AML-193 (cell line): Measurements from ENCODE around the gene ENC1.
"Not testable (repeated sequence)": the region's sequence is repeated elsewhere in the genome, so short reads cannot be mapped to it uniquely, and the experiment has no call there.

Experiments used
- DNase-seq, 2 experiments: peaks; one replicate each; lab custom pipeline; 2025; lab: John Stamatoyannopoulos, UW

Gene ENC1, protein sequence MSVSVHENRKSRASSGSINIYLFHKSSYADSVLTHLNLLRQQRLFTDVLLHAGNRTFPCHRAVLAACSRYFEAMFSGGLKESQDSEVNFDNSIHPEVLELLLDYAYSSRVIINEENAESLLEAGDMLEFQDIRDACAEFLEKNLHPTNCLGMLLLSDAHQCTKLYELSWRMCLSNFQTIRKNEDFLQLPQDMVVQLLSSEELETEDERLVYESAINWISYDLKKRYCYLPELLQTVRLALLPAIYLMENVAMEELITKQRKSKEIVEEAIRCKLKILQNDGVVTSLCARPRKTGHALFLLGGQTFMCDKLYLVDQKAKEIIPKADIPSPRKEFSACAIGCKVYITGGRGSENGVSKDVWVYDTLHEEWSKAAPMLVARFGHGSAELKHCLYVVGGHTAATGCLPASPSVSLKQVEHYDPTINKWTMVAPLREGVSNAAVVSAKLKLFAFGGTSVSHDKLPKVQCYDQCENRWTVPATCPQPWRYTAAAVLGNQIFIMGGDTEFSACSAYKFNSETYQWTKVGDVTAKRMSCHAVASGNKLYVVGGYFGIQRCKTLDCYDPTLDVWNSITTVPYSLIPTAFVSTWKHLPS

DNA sequence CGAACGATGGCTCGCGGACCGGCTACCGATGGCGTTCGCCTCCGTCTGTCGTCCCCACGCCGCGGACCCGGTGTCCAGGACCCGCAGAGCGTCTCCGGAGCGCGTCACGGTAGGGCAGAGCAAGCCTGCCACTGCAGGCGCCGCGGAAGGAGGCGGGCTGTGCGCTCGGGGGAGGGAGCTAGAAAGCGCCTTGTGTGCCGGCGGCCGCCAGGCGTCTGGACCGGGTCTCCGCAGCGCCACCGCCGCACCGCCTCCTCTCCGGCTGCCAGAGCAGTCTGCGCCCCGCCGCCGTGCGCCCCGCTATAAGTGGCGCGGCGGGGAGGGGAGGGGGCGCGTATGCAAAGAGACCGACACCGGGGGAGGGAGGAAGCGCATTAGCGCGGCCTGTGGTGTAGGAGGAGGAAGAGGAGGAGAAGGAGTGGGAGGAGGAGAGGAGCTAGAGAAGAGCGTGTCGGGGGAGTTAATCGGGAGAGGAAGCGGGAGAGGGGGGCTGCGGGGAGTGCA, at the start of gene ENC1:
TSS of gene ENC1 (minus strand) at position 279 of the 504 bp plus-strand sequence. CDS start 4,243 bp downstream, outside the sequence.
- DNase-seq = peak; percentile 94 to 95

DNA sequence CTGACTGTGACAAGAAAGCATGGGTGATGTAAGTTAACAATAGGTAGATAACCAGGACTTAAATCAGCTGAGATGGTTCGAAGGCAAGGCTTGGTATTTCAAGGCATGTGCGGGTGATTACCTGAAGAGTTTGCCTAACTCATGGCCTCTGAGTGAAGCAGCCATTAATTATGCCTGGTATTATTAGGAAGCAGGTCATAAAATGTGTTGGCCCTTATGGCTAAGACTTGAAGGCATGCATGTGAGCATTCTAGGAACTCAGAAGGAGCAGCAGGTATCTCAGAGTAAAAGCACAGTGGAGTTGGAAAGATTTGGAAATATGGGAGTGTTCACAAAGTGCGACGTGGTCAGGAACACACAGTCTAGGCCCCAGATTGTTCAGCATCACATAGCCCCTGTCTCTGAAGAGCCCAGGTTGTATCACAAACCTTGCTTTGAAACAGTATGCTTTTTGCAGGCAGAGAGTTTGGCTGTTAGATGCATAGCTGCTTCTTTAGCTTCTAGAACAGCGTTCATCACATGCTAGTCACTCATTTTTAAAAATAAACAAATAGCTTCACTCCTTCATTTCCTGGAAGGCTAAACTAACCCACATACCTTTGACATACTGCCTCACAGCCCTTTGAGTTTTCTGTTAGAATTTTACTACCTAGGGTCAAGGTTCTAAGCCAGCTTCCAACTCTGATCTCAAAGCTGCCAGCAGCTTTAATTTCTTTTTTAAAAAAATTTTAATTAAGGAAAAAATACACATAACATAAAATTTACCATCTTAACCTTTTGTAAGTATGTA, 46.6 kb upstream of the ENC1 start:
- no peak for DNase-seq

DNA sequence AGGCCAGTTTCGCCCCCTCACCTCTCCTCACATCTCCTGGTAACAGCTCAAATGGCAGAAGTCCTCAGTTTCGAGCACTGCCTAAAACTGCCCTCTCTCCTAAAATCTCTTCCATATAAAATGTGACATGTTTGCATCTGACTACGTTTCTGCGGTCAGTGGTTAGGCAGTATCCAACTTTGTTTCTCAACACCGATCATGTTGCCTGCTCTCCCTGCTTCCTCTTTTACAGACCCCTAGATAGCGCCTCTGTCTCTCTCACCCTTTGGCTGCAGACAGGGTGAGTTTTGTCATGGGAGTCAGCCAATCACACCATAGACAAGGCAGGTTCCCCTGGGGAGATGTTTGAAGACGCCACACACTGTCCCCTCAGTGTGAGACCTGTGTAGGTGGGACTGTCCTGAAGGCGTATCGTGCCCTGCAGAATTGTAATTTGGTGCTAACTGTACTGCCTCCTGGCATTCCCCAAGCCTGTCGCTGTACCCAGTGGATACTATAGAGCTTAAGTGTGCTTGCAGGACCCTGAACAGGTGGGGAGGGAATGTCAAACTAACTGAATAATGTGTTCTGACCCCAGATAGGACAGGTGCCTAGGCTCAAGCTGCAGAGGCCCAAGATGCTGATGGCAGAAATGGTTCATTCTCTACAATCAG, 45.6 kb upstream of the ENC1 start:
- DNase-seq = no peak

DNA sequence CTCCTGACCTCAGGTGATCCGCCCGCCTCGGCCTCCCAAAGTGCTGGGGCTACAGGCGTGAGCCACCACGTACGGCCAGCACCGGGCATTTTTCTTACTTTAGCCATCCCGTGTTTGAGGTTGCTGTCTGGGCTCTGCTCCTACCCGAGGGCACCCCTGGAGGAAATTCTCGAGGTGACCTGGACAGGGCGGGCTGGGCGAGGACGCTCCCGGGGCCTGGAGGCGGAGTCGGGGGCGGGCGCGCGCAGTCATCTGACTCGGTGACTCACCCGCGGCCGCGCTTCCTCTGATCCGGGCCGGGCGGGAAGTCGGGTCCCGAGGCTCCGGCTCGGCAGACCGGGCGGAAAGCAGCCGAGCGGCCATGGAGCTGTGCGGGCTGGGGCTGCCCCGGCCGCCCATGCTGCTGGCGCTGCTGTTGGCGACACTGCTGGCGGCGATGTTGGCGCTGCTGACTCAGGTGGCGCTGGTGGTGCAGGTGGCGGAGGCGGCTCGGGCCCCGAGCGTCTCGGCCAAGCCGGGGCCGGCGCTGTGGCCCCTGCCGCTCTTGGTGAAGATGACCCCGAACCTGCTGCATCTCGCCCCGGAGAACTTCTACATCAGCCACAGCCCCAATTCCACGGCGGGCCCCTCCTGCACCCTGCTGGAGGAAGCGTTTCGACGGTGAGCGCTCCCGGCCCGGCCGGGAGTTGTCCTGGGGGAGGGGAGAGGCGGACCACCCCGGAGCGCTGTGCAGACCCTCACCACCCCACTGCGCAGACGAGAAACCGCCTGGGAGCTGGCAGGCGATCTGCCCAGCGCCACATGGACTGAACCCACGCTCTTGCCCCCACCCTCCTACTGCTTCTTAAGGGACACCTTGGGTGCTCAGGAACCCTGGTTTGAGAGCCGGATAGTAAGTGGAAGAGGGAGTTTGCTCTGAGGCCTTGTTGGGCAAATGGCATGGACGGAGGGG, 44.6 kb upstream of the ENC1 start, which contains the start of gene HEXB:
TSS of gene HEXB (plus strand) at position 334 of the 952 bp plus-strand sequence. CDS start at position 362, 28 bp downstream.
- peak; percentile 71 to 80 for DNase-seq

DNA sequence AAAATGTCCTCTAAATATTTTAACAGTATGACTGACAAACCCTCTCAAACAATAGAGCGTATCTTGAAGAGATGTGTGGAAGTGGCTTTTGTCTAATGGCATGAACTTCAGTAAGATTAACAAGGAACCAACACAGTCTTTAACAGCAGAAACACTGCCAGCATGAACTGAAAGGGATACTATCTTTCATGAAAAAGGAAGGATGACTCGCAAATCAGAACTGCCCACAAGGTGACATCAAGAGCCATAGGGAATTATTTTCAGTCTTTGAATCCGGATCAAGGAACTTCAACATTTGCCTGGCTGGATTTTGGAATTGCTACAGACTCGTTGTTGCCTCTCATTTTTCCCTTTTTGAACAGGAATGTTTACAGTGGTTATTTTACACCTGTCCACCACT, 39.4 kb upstream of the ENC1 start:
- no peak for DNase-seq

DNA sequence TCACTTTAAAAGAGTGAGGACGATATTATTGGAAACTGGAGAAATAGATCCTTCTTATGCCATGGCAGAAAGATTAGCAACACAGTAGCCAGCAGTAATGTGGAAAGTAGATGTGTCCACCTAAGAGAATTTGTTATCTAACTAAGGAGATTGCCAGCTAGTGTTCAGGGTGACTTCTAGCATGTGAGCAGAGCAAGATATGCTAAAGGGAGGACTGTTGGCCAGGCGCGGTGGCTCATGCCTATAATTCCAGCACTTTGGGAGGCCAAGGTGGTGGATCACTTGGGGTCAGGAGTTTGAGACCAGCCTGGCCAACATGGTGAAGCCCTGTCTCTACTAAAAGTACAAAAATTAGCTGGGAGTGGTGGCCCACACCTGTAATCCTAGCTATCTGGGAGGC, 38.8 kb upstream of the ENC1 start:
- DNase-seq = not testable (repeated sequence)

DNA sequence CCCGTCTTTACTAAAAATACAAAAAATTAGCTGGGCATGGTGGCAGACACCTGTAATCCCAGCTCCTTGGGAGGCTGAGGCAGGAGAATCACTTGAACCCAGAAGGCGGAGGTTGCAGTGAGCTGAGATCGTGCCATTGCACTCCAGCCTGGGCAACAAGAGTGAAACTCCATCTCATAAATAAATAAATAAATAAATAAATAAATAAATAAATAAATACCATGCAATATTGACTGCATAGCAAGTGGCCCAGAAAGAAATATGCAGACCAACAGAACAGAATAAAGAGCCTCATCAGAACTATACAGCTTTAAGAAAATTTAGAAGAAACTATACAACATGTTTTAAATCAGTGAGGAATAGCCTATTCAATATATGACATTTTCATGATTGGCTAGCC, 37.6 kb upstream of the ENC1 start:
- not testable (repeated sequence) for DNase-seq

DNA sequence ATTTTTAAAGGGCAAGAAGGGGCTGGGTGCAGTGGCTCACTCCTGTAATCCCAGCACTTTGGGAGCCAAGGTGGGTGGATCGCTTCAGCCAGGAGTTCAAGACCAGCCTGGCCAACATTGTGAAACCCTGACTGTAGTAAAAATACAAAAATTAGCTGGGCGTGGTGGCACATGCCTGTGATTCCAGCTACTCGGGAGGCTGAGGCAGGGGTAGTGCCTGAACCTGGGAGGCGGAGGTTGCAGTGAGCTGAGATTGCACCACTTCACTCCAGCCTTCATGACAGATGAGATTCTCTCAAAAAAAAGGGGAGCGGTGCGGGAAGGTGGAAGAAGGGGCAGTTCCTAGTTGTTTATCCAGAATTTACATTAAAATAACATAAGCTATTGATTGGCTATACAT, 35.9 kb upstream of the ENC1 start:
- not testable (repeated sequence) for DNase-seq

DNA sequence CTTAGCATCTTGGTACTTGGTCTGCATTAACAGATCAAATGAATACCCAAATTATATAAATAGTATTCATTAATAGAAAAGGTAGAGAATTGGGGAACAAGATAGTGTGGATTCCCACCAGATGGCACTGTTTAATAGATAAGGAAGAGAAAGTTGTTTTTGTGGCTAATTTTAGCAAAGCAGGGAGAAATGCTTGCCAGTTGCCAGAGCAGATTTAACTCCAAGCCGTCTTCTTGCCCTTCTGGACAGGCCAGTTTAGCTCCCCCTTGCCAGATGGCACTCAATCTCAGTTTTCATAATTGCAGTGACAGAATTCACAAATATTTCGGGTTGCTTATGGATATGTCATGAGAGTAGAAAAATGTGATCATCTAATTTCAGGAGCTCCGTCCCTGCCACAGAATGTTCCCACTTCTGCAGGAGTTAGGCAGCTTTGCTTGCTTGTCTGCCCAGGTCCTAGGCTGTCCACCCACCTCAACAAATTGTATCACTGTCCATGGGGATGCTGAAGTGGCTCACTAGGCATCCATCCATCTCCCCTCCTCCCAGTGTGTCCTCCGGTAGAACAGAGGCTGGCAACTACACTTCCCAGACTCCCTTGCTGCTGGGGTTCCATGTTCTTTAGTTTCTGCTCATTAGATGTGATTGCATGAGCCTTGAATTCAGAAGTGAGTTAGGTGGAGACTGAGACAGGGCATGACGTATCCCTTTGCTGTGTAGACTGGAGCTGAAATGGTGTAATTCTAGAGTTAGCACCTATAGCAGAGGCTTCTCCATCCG, 32.7 kb upstream of the ENC1 start:
- peak; percentile 47 to 72 for DNase-seq

DNA sequence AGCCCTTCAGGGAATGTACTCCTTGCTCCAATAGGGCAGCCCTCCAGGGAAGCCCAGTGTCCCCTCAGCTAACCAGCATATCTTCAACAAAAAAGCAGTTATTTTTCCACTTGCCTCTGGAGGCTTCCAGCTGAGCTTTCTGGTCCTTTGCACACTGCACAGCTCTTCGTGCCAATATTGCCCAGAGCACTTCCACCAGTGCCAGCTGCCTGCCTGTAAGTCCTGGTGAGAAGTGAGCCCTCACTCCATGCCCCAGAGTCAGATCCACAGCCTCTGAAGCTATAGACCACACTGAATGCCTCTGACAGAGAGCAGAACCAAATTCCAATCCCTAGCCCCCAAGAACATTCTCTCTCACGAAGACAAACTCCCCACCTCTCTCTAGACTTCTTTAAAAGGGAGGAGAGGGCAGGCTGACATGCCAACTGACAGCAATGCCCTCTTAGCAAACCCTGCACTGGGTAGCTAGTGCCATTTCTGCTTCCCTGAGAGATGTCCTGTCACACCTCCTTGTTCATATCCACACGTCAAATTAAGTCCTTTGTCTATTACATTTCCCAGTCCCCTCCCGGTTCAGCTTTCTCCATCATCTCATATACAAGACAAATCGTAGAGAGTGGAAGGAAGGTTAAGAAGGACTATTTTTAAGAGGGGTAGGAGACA, 31.8 kb upstream of the ENC1 start:
- DNase-seq = no peak

DNA sequence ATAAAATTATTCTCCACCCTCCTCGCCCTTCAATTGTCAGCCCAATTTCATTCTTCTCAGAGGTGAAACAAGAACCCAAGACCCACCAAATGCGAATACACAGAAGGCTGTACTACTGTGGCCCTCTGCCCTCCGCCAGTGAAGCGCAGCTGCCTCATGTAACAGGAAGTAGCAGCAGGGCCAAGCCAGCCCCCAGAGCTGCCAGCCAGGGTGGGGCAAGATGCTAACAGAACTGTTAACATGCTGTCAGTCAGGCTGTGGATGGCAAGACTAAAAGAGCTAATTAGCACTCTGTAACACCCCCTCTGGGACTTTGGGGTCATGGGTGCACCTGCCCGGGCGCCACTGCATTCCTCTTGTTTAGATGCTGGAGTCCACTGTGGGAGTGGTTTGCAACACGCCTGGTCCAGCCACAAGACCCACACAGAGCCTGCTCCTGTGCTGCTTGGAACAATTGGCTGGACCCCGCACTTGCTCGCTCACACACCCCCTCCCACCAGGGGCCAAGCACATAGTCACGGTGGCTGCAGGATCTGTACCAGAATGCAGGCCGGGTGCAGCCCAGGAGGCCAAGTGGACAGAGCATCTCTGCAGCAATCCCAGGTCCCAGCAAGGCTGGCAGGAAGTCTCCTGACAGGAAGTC, 30.0 kb upstream of the ENC1 start:
- DNase-seq = no peak

DNA sequence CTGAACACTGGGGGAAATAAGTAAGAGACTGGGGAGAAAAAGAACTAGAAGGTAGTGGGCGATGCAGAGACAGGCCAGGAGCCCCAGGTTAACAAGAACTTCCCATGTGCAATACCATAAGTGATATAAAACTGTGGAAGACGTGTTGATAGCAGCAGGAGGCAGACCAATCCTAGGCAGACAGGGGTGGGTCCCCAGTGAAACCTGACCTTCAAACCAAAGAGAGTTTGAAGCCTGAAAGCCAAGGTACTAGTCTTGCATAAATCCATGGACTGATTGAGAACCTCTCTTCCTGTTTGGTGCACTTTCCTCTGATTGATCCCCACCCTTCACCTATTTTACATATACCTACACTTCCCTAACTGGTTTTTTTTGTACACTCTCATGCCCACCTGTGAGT, 29.3 kb upstream of the ENC1 start:
- DNase-seq = no peak

DNA sequence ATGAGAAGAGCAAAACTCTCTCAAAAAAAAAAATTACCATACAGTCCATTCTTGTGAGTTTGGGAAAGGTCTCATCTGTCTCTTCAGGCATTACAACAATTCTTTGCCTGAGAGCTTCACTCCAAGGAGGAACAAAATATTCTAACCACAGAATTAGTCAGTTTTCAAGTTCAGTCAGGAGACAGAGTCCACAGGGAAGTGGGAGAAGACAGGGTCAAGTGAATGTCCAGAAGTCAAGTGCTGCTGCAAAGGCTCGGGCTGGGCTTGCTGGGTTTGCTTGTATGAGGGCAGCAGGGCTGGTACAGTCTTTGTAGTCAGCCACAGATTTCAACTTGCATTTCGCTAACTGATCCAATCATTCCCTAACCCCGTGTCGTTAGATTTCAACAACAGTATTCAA, 26.9 kb upstream of the ENC1 start:
- DNase-seq = no peak

DNA sequence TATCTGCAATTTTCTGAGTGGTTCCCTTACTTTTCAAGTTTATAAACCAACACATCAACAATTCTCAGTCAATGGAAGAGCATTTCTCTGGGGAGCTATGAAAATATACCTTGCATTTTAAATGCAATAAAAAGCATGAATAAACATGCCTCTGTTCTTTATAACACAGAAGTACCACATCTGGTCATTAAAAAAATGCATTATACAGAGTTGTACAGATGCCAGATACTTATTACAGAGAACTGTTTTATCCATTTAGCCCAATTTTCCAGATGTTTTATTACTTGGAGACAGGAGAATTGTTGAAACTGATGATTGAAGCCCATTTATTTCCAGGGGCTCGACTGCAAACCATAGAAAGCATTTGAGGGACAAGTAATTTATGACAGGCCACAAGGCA, 25.3 kb upstream of the ENC1 start:
- no peak for DNase-seq

DNA sequence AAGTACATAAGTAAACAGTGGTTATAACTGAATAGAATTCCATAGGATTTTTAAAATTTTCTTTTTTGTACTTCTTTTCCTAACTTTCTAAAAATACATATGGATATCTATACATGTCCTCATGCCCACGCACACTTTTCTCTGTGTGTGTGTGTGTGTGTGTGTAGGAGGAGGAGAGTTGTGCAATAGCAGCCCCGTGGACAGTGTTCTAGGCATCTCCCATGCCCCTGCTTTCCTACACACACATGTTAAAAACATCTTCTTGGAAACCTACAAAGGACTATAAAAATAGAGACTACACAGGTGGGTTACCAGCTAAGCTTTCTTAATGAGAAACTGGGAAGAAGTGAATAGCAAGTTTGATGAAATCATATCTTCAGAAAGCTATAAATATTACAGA, 24.7 kb upstream of the ENC1 start:
- no peak for DNase-seq

DNA sequence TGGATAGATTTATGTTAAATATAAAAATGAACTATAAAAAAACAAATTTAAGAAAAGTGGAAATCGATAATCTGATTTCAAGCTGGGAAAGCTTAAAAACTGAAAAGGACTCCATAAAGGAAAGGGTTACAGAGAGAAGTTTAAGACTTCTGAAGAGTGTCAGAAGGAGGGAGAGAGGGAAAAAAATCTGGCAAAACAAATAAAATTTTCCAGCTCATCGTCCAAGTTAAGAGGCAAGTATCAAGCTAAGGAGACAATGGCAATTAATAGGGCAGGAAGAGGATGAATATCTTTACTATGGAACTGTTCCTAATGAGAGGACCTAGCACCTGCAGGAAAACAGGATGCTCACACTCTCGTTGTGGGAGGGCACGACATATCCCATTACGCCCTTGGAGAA, 24.0 kb upstream of the ENC1 start:
- DNase-seq = no peak

DNA sequence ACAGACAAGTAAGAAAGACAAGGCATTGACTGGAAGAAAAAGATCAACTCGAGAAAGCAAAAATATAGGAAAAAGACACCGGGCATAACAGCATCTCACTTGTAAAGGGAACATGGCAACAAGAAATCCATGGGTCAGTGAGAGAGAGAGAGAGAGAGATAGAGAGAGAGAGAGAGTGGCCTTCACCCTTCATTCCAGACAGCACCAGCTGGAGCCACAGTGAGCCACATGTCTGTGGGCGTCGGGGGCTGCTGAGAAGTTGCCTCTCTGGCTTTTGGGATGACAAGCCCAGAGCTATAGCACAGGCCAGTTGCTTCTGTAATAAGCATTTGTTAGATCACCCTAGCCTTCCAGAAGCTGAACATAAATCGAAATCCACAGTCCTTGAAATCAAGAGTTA, 20.3 kb upstream of the ENC1 start:
- DNase-seq = no peak

DNA sequence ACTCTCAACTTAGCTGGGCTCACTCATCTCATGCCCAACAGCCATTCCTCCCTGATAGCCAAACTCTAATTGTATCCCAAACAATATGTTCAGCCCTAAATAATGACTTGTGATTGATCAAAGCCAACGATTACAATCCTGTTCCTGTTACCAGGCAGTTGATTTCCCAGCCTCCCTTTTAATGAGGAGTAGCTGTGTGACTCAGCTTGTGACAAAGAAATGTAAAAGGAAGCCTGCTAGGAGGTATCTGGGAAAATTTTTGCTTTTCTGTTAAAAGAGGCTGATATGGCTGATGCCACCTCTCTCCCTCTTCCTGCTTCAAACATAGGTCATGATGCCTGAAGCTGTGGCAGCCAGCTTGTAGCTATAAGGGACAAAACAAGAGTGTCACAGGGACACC, 19.6 kb upstream of the ENC1 start:
- no peak for DNase-seq

DNA sequence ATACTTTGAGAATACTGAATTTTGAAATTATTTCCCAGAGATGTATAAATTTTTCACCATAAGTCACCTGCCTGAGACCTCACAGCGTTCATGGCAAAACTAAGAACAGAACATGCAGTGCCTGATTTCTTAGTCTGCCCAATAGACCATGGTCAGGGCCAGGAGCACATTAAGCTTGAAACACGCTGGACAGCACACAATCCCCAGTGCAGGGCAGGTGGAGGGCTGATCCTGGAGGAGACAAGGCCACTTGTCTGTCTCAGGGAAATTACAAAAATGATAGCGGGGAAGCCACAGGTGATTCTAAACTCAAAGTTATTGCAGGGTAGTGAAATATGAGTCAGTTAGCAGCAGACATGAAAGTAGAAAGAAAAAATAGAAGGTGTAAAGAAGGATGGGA, 18.6 kb upstream of the ENC1 start:
- DNase-seq = no peak
